ENCODE results near the gene REXO2. TPM values are rescaled to one million over a fixed set of nuclear protein-coding genes. Genes with fewer than 3 reads are reported as not detected.

REXO2 gene
- total RNA-seq (10 to 100 TPM; 60.6 to 65.0 TPM), polyA plus RNA-seq (10 to 100 TPM; 45.8 to 49.5 (median 47.9) TPM), total RNA-seq (11.8 to 50.9 (median 33.3) reads per million in 6 experiments)

DNA sequence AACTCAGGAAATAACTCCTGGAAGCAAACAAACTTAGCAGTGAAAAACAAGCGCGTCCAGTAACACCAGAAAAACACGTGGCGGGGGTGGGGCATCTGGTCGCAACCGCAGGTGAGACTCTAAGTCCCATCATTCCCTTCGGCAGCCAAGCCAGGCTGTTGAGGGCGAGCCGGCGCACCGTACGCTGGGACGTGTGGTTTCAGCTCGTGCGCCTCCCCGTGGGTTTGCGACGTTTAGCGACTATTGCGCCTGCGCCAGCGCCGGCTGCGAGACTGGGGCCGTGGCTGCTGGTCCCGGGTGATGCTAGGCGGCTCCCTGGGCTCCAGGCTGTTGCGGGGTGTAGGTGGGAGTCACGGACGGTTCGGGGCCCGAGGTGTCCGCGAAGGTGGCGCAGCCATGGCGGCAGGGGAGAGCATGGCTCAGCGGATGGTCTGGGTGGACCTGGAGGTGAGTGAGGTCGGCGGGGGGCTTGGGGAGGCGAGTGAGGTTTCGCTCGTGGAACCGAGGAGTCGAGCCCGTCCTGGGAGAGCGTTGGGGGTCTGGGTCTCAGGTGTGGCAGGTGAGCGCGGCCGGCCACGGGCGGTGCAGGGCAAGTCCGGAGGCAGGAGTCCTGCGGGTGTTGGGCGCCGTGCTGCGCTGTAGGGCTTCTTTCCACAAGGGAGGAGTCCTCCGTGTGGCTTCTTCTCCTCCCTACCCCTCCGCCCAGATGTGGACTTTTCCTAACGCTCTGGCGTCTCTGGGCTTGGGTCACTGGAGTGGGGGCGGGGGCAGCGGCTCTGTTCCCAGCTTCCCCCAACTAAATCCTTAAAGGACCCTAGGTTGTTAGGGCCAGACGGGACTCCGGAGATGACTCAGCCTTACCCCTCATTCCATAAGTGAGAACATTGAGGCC, at the start of gene REXO2:
TSS of gene REXO2 (plus strand) at position 239 of the 892 bp plus-strand sequence. CDS start at position 301, 62 bp downstream.
- Mint-ChIP-seq H3K4me3 (peak within 1 kb of the TSS; percentile 94 to 99 (median 97)), H3K36me3 (peaks cover 0 to 11% (median under 1%) of the 10 kb centered on the region in 3 donors), H3K9me3 (no peaks in the 10 kb centered on the region), H3K27me3 (peaks cover 0 to 1% (median 0%) of the 10 kb centered on the region in 5 donors), H3K27ac (peak within 1 kb of the TSS; percentile 88 to 98 (median 94)), H3K4me1 (peaks cover 14 to 34% (median 31%) of the 10 kb centered on the region in 4 donors)
- ATAC-seq: peak; percentile 98 to 99
- POLR2A ChIA-PET: interaction anchor here (0.5 to 1.4 kb wide), 8 partner anchors 36 to 273 kb away, joined by 3 to 7 read pairs (median 4); partner anchors contain the start of genes C11orf71 and RBM7
- peak; percentile 87 to 96 (median 92) for DNase-seq

DNA sequence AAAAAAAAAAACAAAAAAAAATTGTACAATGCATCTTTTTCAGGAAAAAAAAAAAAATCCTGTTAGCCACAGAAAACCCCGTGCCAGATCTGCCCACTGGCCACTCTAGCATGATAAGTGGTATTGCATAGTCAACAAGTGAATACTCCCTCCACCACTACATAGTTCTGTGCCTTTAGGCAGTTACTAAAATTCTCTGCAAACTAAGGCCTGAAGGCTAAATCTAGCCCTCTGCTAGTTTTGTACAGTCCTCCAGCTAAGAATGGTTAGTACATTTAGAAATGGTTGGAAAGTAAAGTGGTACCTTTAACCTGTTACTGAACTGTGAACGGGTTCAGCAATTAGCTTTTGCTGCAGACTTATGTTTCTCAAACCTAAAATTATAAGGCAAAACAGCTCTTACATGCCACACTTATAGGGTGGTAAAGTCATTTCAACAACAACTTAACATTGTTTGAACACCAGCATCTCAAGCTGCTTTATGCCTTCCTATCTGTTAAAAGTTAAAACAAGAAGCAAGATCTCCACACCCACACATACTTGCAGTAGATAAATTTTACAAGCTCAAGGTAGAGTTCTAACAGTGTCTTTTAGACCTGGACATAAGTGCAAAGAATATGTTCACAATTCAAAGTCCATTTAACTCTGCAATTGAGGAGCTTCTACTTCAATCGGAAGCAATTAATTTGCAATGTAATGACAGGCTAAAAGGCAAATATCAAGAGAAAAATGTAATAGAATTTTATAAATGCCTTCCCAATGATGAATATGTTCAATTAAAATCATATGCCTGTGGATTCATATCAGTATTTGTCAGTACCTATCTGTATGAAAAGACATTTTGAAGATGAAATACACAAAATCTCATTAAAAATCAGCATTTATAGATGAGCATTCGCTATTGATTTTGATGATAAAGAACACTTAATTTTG, 46.3 kb upstream of the REXO2 start:
- Mint-ChIP-seq H3K36me3 (no peaks in the 10 kb centered on the region), H3K4me1 (peaks cover 6 to 18% (median 8%) of the 10 kb centered on the region in 4 donors), H3K4me3 (peak overlapping the region in 1 of 10 donors; percentile 19), H3K27me3 (peaks cover 0 to 1% (median 0%) of the 10 kb centered on the region in 5 donors), H3K27ac (no peak overlapping the region), H3K9me3 (no peaks in the 10 kb centered on the region)
- ATAC-seq (no peak), DNase-seq (no peak)
- POLR2A ChIA-PET: interaction anchor here (1.1 kb wide), 1 partner anchor 8 kb away, joined by 3 read pairs; the partner anchor contains the start of genes C11orf71 and RBM7

DNA sequence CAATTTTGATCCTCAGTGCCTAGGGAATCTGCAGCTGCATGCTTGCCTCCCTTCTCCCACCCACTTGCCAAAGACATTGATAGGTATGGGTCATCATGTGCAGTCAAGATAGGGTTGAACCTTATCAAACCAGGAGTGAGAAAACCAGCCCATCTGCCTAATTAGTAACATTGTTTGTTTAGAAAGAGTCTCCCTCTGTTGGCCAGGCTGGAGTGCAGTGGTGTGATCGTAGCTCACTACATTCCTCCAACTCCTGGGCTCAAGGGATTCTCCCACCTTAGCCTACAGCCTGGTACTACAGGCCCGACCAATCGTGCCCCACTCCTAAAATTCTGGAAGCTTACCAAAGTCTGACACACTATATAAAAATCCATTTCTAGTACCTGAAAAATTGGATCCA, 43.5 kb upstream of the REXO2 start:
- Mint-ChIP-seq H3K9me3 (no peaks in the 10 kb centered on the region), H3K4me3 (no peak overlapping the region), H3K27me3 (no peaks in the 10 kb centered on the region), H3K27ac (no peak overlapping the region), H3K36me3 (no peaks in the 10 kb centered on the region), H3K4me1 (peaks cover 11 to 32% (median 30%) of the 10 kb centered on the region in 4 donors)
- ATAC-seq: no peak
- POLR2A ChIA-PET: no interaction called here
- no peak for DNase-seq

GRCh38 chr11:114396916-114397315, 42.4 kb upstream of the REXO2 start:
- Mint-ChIP-seq H3K4me3 (no peak overlapping the region), H3K27ac (peak overlapping the region in 2 of 10 donors; percentile 24 to 51), H3K4me1 (peaks cover 11 to 41% (median 33%) of the 10 kb centered on the region in 4 donors), H3K36me3 (peaks cover 0 to 1% (median 0%) of the 10 kb centered on the region in 3 donors), H3K9me3 (no peaks in the 10 kb centered on the region), H3K27me3 (no peaks in the 10 kb centered on the region)
- ATAC-seq: no peak
- DNase-seq: no peak
- POLR2A ChIA-PET: no interaction called here

GRCh38 chr11:114397349-114397982, 41.8 kb upstream of the REXO2 start:
- H3K36me3 Mint-ChIP-seq: peaks cover 0 to 3% (median 0%) of the 10 kb centered on the region in 3 donors
- peak overlapping the region in 1 of 10 donors; percentile 0 for H3K4me3 Mint-ChIP-seq
- H3K4me1 Mint-ChIP-seq: peaks cover 12 to 45% (median 37%) of the 10 kb centered on the region in 4 donors
- no peak for DNase-seq
- peak overlapping the region in 1 of 10 donors; percentile 11 for H3K27ac Mint-ChIP-seq
- no peaks in the 10 kb centered on the region for H3K27me3 Mint-ChIP-seq
- ATAC-seq: no peak
- POLR2A ChIA-PET: no interaction called here
- no peaks in the 10 kb centered on the region for H3K9me3 Mint-ChIP-seq

DNA sequence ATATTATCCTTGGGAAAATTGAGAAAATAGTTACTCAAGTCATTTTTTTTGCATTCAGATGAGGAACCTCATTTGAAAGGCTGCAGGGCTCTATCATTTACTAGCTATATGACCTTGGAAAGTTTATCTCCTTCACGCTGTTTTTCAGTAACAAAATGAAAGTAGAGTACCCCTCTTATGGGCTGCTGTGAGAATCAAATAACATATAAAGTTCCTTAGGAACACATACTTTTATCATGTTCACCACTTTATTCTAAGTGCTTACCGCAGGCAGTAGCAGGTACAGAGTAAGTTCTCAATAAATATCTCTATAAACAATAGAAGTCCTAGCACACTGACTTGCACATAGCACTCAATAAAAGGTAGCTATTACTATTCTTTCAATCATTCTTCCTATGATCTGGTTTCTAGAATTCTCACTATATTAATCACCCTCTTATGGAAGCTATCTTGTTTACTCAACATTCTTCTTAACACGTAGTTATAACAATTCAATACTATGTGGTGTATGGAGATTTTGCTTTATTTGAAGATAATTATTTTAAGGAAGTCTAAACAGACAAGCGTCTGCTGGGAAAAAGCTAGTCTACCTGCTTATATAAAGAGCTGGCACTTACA, 40.9 kb upstream of the REXO2 start:
- Mint-ChIP-seq H3K9me3 (no peaks in the 10 kb centered on the region), H3K4me1 (peaks cover 14 to 55% (median 46%) of the 10 kb centered on the region in 4 donors), H3K36me3 (peaks cover 0 to 9% (median 3%) of the 10 kb centered on the region in 3 donors), H3K27me3 (no peaks in the 10 kb centered on the region), H3K27ac (peak overlapping the region in 8 of 10 donors; percentile 16 to 100 (median 98)), H3K4me3 (peak overlapping the region in 9 of 10 donors; percentile 93 to 99 (median 97))
- DNase-seq: no peak
- no peak for ATAC-seq
- POLR2A ChIA-PET: interaction anchor here (0.8 kb wide), 1 partner anchor 40 kb away, joined by 4 read pairs; the partner anchor contains the start of gene REXO2

DNA sequence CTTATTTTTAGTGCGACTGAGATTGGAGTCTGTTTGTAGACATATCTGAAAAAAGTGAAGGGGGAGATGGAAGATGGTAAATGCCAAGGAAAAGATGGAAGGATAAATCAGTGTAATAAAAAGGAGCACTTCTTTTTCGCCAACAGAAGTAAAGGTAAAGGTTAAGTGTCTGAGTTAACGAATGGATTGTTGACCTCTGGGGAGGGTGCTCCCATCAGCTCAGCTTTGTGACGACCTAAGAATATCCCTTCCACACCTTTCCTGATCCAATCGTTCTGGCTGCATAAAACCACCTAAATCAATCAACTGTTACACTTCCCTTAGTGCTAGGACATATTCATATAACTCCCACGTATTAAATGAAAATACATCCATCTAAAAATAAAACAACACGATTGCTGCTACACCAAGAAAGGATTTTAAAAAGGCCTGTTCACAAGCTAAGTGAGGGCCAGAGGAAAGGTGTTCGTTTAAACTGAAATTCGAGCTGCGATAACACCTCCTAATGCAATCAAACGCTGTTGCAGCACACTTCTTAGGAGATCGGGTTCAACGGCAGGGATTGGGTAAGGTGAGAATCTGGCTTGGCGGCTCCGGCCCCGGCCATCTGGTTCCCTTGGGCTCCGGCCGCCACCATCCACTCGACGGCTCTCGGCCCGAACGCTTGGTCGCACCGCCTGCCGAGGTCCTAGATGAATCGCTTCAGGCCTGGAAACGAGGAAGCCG, 39.6 kb upstream of the REXO2 start:
- POLR2A ChIA-PET: interaction anchor here (0.7 to 1.8 kb wide), 2 partner anchors 40 to 41 kb away, joined by 3 to 5 read pairs; partner anchors contain the start of gene REXO2
- Mint-ChIP-seq H3K27ac (peak overlapping the region; percentile 97 to 100 (median 99)), H3K4me1 (peaks cover 19 to 67% (median 55%) of the 10 kb centered on the region in 4 donors), H3K4me3 (peak overlapping the region; percentile 93 to 99 (median 97)), H3K36me3 (peaks cover 0 to 19% (median 3%) of the 10 kb centered on the region in 3 donors), H3K27me3 (no peaks in the 10 kb centered on the region), H3K9me3 (no peaks in the 10 kb centered on the region)
- DNase-seq (no peak), ATAC-seq (peak; percentile 16)

- DNase-seq (peak; percentile 93 to 99 (median 97)), ATAC-seq (peak; percentile 89 to 91)
- H3K4me3 Mint-ChIP-seq: peak within 1 kb of the TSS; percentile 93 to 99 (median 97)
- peaks cover 0 to 26% (median 3%) of the 10 kb centered on the region in 3 donors for H3K36me3 Mint-ChIP-seq
- peaks cover 22 to 74% (median 62%) of the 10 kb centered on the region in 4 donors for H3K4me1 Mint-ChIP-seq
- H3K27me3 Mint-ChIP-seq: no peaks in the 10 kb centered on the region
- POLR2A ChIA-PET: interaction anchor here (0.9 to 1.8 kb wide), 3 partner anchors 8 to 40 kb away, joined by 3 to 7 read pairs (median 5); partner anchors contain the start of gene REXO2
- H3K27ac Mint-ChIP-seq: peak within 1 kb of the TSS; percentile 97 to 100 (median 99)
- H3K9me3 Mint-ChIP-seq: no peaks in the 10 kb centered on the region
Measured at GRCh38 chr11:114400216-114400914, 38.9 kb upstream of the REXO2 start, which contains the start of the genes C11orf71 and RBM7. Gene C11orf71, minus strand, starts transcription at chr11:114400511. Its CDS starts 180 bp downstream, at chr11:114400331. Gene RBM7, plus strand, starts transcription at chr11:114400666. Its CDS starts 6 bp downstream, at chr11:114400672.

DNA sequence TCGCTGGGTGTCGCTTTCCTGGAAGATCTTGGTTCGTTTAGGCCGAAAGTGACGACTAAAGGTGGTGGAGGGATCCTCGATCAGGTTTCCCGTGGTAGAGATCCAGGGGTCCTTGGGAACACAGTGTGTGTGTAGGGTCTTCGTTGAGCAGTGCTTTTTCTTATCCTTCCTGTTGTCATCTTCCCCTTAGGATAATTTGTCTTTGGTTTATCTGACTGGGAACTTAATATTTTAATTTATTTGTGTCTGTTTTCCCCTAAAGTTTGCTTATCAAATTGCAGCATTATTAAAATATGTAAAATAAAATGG, 38.4 kb upstream of the REXO2 start:
- peaks cover 0 to 31% (median 7%) of the 10 kb centered on the region in 3 donors for H3K36me3 Mint-ChIP-seq
- H3K4me1 Mint-ChIP-seq: peaks cover 23 to 79% (median 64%) of the 10 kb centered on the region in 4 donors
- peak overlapping the region; percentile 93 to 99 (median 97) for H3K4me3 Mint-ChIP-seq
- no peaks in the 10 kb centered on the region for H3K9me3 Mint-ChIP-seq
- no peaks in the 10 kb centered on the region for H3K27me3 Mint-ChIP-seq
- ATAC-seq: no peak
- POLR2A ChIA-PET: interaction anchor here (0.9 to 1.8 kb wide), 3 partner anchors 9 to 40 kb away, joined by 3 to 7 read pairs (median 5); partner anchors contain the start of gene REXO2
- no peak for DNase-seq
- peak overlapping the region; percentile 97 to 100 (median 99) for H3K27ac Mint-ChIP-seq

DNA sequence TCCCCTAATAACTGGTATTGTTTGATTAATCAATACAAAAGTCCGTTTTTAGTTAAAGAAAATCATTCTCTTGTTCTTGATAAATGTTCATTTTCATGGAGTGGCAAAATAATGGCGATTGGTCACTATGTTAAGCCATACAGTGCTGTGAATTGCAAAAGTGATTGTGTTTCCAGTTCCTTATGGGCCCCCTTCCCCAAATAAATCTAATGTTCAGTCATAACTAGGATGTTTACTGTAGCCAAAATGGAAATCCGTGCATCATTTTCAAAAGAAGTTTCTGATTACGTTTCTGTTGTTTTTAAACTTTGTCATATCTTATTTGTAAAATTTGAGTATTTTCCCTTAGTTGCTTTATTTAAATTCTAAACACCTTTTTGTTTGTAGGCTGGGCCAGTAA, 38.0 kb upstream of the REXO2 start:
- Mint-ChIP-seq H3K9me3 (no peaks in the 10 kb centered on the region), H3K4me3 (peak overlapping the region; percentile 93 to 99 (median 97)), H3K36me3 (peaks cover 0 to 36% (median 10%) of the 10 kb centered on the region in 3 donors), H3K27ac (peak overlapping the region; percentile 97 to 100 (median 99)), H3K27me3 (no peaks in the 10 kb centered on the region), H3K4me1 (peaks cover 23 to 83% (median 64%) of the 10 kb centered on the region in 4 donors)
- ATAC-seq: no peak
- POLR2A ChIA-PET: interaction anchor here (1.0 kb wide), 1 partner anchor 38 kb away, joined by 3 read pairs; the partner anchor contains the start of gene REXO2
- DNase-seq: no peak
